Suprapubic skin (tissue), 4 donors: ENCODE results near the gene SSTR1. TPM values are rescaled to one million over a fixed set of nuclear protein-coding genes. Genes with fewer than 3 reads are reported as not detected.
"Not testable (repeated sequence)": the region's sequence is repeated elsewhere in the genome, so short reads cannot be mapped to it uniquely, and the experiment has no call there.

Experiments
- DNase-seq, 2 donors: peaks; one replicate each; pipeline ENCODE4 v3.0.0-alpha.2; 2019; ENCODE audit warnings: low spot score in 2 of 2
- H3K27ac ChIP-seq: fragments of 200-600 bp; sonication (generic); one replicate; pipeline ENCODE4 v1.5.1; 2019
- H3K27me3 ChIP-seq: fragments of 200-600 bp; sonication (generic); one replicate; pipeline ENCODE4 v1.5.1; 2019
- H3K36me3 ChIP-seq: fragments of 200-600 bp; sonication (generic); one replicate; pipeline ENCODE4 v1.5.1; 2019
- H3K4me1 ChIP-seq: fragments of 200-600 bp; sonication (generic); one replicate; pipeline ENCODE4 v1.5.1; 2019
- H3K4me3 ChIP-seq: fragments of 200-600 bp; sonication (generic); one replicate; pipeline ENCODE4 v1.5.1; 2019; ENCODE audit warnings: mild to moderate bottlenecking
- H3K9me3 ChIP-seq: fragments of 200-600 bp; sonication (generic); one replicate; pipeline ENCODE4 v1.5.1; 2019
- CTCF ChIP-seq, 2 donors: fragments of 200-600 bp in 1 of 2; fragments of 450-650 bp in 1 of 2; sonication (generic) in 1 of 2; IDR thresholded peaks; one replicate each; pipeline ENCODE4 v1.5.1; 2016 to 2019; ENCODE audit warnings: antibody characterized with exemption in 2 of 2, mild to moderate bottlenecking in 1 of 2, moderate library complexity in 1 of 2
- EP300 ChIP-seq: sonication (generic); formaldehyde crosslinking; IDR thresholded peaks from one replicate; pipeline ENCODE4 v1.6.1; 2017; ENCODE audit warnings: antibody characterized with exemption
- POLR2A ChIP-seq, 2 donors: fragments of 450-650 bp; IDR thresholded peaks; one replicate each; pipeline ENCODE4 v1.6.1; 2017; ENCODE audit warnings: antibody characterized with exemption in 2 of 2, mild to moderate bottlenecking in 2 of 2, moderate library complexity in 2 of 2
- POLR2AphosphoS5 ChIP-seq, 3 donors: sonication (generic); formaldehyde crosslinking; IDR thresholded peaks; one replicate each; pipeline ENCODE4 v1.6.1; 2017; ENCODE audit warnings: antibody characterized with exemption in 3 of 3
- WGBS: methylation state at CpG from one replicate; pipeline ENCODE4 v1.1.5; 2018; 5-methylcytosine and 5-hydroxymethylcytosine counted together
- total RNA-seq, 4 donors: library from RNA; depleted of rRNA; stranded (reverse); fragments of >200 nt; gene quantifications; one replicate each; pipeline ENCODE4 v1.1.0, GENCODE V29; 2016

The SSTR1 gene
- total RNA-seq, 4 donors from 2014 or later, result 0.24 to 0.98 (median 0.44) TPM; not detected in 1

- Histone ChIP-seq H3K36me3 (no peaks in the 10 kb centered on the region), H3K27ac (no peak overlapping the region), H3K4me3 (no peak overlapping the region), H3K9me3 (no peaks in the 10 kb centered on the region), H3K27me3 (no peaks in the 10 kb centered on the region), H3K4me1 (no peaks in the 10 kb centered on the region)
- no peak for DNase-seq
- TF ChIP-seq POLR2AphosphoS5 (IDR thresholded peaks at IDR 0.05) (no peak), POLR2A (IDR thresholded peaks at IDR 0.05) (no peak), EP300 (no peak), CTCF (IDR thresholded peaks at IDR 0.05) (no peak)
- WGBS, result 95% methylated on average over 4 of the region's 4 CpGs
These were observed 17.6 kb upstream of the SSTR1 start for GRCh38 chr14:38189930-38190726.

- not testable (repeated sequence) for H3K9me3 ChIP-seq, H3K27ac ChIP-seq, H3K4me3 ChIP-seq, DNase-seq, H3K27me3 ChIP-seq, H3K36me3 ChIP-seq, H3K4me1 ChIP-seq
- 74% methylated on average over 11 of the region's 11 CpGs for WGBS
These were observed 16.9 kb upstream of the SSTR1 start for GRCh38 chr14:38190846-38191245.

GRCh38 chr14:38191491-38191890 lies 16.2 kb upstream of the SSTR1 start:
- H3K4me1 ChIP-seq, DNase-seq, H3K36me3 ChIP-seq, H3K9me3 ChIP-seq, H3K4me3 ChIP-seq, H3K27ac ChIP-seq, H3K27me3 ChIP-seq: not testable (repeated sequence)
- 73% methylated on average over 10 of the region's 10 CpGs for WGBS

- Histone ChIP-seq H3K27ac (no peak overlapping the region), H3K36me3 (no peaks in the 10 kb centered on the region), H3K4me3 (no peak overlapping the region), H3K27me3 (no peaks in the 10 kb centered on the region), H3K4me1 (no peaks in the 10 kb centered on the region), H3K9me3 (no peaks in the 10 kb centered on the region)
- TF ChIP-seq CTCF (IDR thresholded peaks at IDR 0.05), result peak; percentile 31 to 41
- no peak for TF ChIP-seq POLR2AphosphoS5 (IDR thresholded peaks at IDR 0.05)
- no peak for DNase-seq
These were observed 10.5 kb upstream of the SSTR1 start for GRCh38 chr14:38197001-38197783.

- Histone ChIP-seq H3K4me3 (no peak overlapping the region), H3K36me3 (no peaks in the 10 kb centered on the region), H3K9me3 (no peaks in the 10 kb centered on the region), H3K4me1 (no peaks in the 10 kb centered on the region), H3K27ac (no peak overlapping the region), H3K27me3 (no peaks in the 10 kb centered on the region)
- DNase-seq, result no peak
- TF ChIP-seq EP300 (no peak), CTCF (IDR thresholded peaks at IDR 0.05) (no peak), POLR2A (IDR thresholded peaks at IDR 0.05) (no peak), POLR2AphosphoS5 (IDR thresholded peaks at IDR 0.05) (no peak)
- 70% methylated on average over 2 of the region's 2 CpGs for WGBS
These were observed 9.8 kb upstream of the SSTR1 start for GRCh38 chr14:38197784-38198335.

- Histone ChIP-seq H3K27me3 (no peaks in the 10 kb centered on the region), H3K36me3 (no peaks in the 10 kb centered on the region), H3K9me3 (no peaks in the 10 kb centered on the region), H3K4me1 (no peaks in the 10 kb centered on the region), H3K27ac (no peak overlapping the region), H3K4me3 (no peak overlapping the region)
- TF ChIP-seq POLR2A (IDR thresholded peaks at IDR 0.05) (no peak), CTCF (IDR thresholded peaks at IDR 0.05) (no peak), EP300 (no peak)
- WGBS, result 59% methylated on average over 4 of the region's 4 CpGs
- DNase-seq, result no peak
These were observed 9.3 kb upstream of the SSTR1 start for GRCh38 chr14:38198425-38198824.
